ENCODE data around the gene FUT8. TPM values are rescaled to one million over a fixed set of nuclear protein-coding genes. Genes with fewer than 3 reads are reported as not detected.

FUT8 gene
- total RNA-seq, 1 experiment from 2014 or later, result 42.3 TPM

- Histone ChIP-seq H3K4me3 (replicated peaks in 1 of 2; ENCODE audit: low read depth in 1 of 2, low read length in 2 of 2) (no peak overlapping the region), H3K9ac (ENCODE audit: low read length) (no peak overlapping the region), H3K9me3 (ENCODE audit: control insufficient read depth in 1 of 2, insufficient read depth in 1 of 2, low read depth in 1 of 2, low read length in 2 of 2) (no peaks in the 10 kb centered on the region), H3K79me2 (ENCODE audit: insufficient read depth, low read length) (no peaks in the 10 kb centered on the region), H3K4me1 (ENCODE audit: control insufficient read depth in 1 of 2, insufficient read depth in 2 of 2, low read length in 2 of 2) (peaks cover 0 to 6% of the 10 kb centered on the region in 2 experiments; a peak in 1 of 4 replicates), H3K27ac (ENCODE audit: low read depth, low read length) (no peak overlapping the region), H3K36me3 (ENCODE audit: control insufficient read depth in 1 of 2, insufficient read depth in 2 of 2, low read length in 2 of 2) (no peaks in the 10 kb centered on the region), H4K20me1 (ENCODE audit: insufficient read depth) (no peaks in the 10 kb centered on the region), H3K9me2 (ENCODE audit: insufficient read depth) (no peaks in the 10 kb centered on the region), H3K4me2 (ENCODE audit: low read length) (no peak overlapping the region), H2AFZ (ENCODE audit: low read depth, low read length, poor library complexity, severe bottlenecking) (no peak overlapping the region), H3K27me3 (ENCODE audit: insufficient read depth, low read length) (no peaks in the 10 kb centered on the region)
- ChIA-PET RAD21 (ENCODE audit: low non-redundant PET in 1 of 2, low total read pairs in 2 of 2, uncharacterized antibody in 2 of 2, unreplicated experiment in 2 of 2) (no interaction called here), POLR2A (no interaction called here), CTCF (interaction anchor here (1.7 kb wide), 1 partner anchor 246 kb away, joined by 4 read pairs; no protein-coding TSS in a partner anchor)
- no TSS peak for BruUV-seq (replicated peaks)
- TF ChIP-seq EZH2phosphoT487 (IDR thresholded peaks at IDR 0.05; ENCODE audit: borderline replicate concordance), result no peak
- TF ChIP-seq MAX (IDR thresholded peaks at IDR 0.05), result no peak
- no peak for TF ChIP-seq ATF3 (IDR thresholded peaks at IDR 0.05)
- no peak for TF ChIP-seq SIN3A (IDR thresholded peaks at IDR 0.05; ENCODE audit: low read depth)
- no peak for TF ChIP-seq SP1 (IDR thresholded peaks at IDR 0.05; ENCODE audit: low read depth)
- TF ChIP-seq ZNF274 (IDR thresholded peaks at IDR 0.05; ENCODE audit: low read depth, low read length), result no peak
- no peak for TF ChIP-seq ZBTB33 (IDR thresholded peaks at IDR 0.05; ENCODE audit: extremely low read depth, insufficient replicate concordance, low read length)
- TF ChIP-seq CBX3 (IDR thresholded peaks at IDR 0.05; ENCODE audit: low read depth), result no peak
- TF ChIP-seq FOSL1 (IDR thresholded peaks at IDR 0.05; ENCODE audit: low read depth), result no peak
- no peak for TF ChIP-seq JUND (IDR thresholded peaks at IDR 0.05)
- intact Hi-C loops (cut with micrococcal nuclease), result no loop called here
- no peak for ATAC-seq
- DNase-seq (ENCODE audit: low read depth, low spot score), result no peak
Observed at GRCh38 chr14:65661865-65662264, 249.3 kb downstream of the FUT8 start.

Data from HCT116 (cell line).